ENCODE results near the gene TRABD2B. TPM values are rescaled to one million over a fixed set of nuclear protein-coding genes. Genes with fewer than 3 reads are reported as not detected.

The TRABD2B gene
- total and polyA plus RNA-seq, 2 experiments from 2014 or later = 1.6 to 2.0 TPM

- H3K36me3 Mint-ChIP-seq (ENCODE audit: low read depth) = no peaks in the 10 kb centered on the region
- DNase-seq (ENCODE audit: low spot score) (no peak), ATAC-seq (no peak)
- peaks cover 18% of the 10 kb centered on the region for H3K4me1 Mint-ChIP-seq
- no peaks in the 10 kb centered on the region for H3K79me2 ChIP-seq (replicated peaks; ENCODE audit: insufficient read depth)
- H3K27ac Mint-ChIP-seq = no peak overlapping the region
- no peaks in the 10 kb centered on the region for H3K36me3 ChIP-seq (ENCODE audit: insufficient read depth)
- no peak overlapping the region for H3K27ac ChIP-seq (ENCODE audit: low read depth)
- H3K4me3 Mint-ChIP-seq = no peak overlapping the region
- H3K4me3 ChIP-seq = no peak overlapping the region
- no peak for TF ChIP-seq CREB1 (CRISPR knock-in tag; IDR thresholded peaks at IDR 0.05; ENCODE audit: low read depth)
- H3K27me3 ChIP-seq (ENCODE audit: insufficient read depth) = no peaks in the 10 kb centered on the region
- no peaks in the 10 kb centered on the region; the same call in 2 of the 3 replicates for H3K9me3 Mint-ChIP-seq
- no peaks in the 10 kb centered on the region for H3F3A ChIP-seq (replicated peaks; ENCODE audit: low read depth)
- H3K27me3 Mint-ChIP-seq (ENCODE audit: insufficient read depth, low read depth, poor library complexity) = peaks cover 5% of the 10 kb centered on the region
- peaks cover 5% of the 10 kb centered on the region; the same call in 1 of the 2 replicates for H3K9me2 ChIP-seq (ENCODE audit: insufficient read depth)
- no peak overlapping the region for H2AFZ ChIP-seq
- no peak overlapping the region for H3K4me2 ChIP-seq
- H3K4me1 ChIP-seq (ENCODE audit: insufficient read depth) = no peaks in the 10 kb centered on the region
- H4K20me1 ChIP-seq (replicated peaks; ENCODE audit: insufficient read depth) = no peaks in the 10 kb centered on the region; the same call in 1 of the 2 replicates
Observed at GRCh38 chr1:47906009-47906432, 91.2 kb downstream of the TRABD2B start.

GRCh38 chr1:47903723-47904122 lies 93.5 kb downstream of the TRABD2B start:
- Histone ChIP-seq H3K4me3 (no peak overlapping the region), H3K27ac (ENCODE audit: low read depth) (no peak overlapping the region), H3K4me2 (no peak overlapping the region), H3K4me1 (ENCODE audit: insufficient read depth) (peaks cover 8% of the 10 kb centered on the region; the same call in 1 of the 2 replicates), H3K27me3 (ENCODE audit: insufficient read depth) (no peaks in the 10 kb centered on the region), H3F3A (replicated peaks; ENCODE audit: low read depth) (no peaks in the 10 kb centered on the region), H4K20me1 (replicated peaks; ENCODE audit: insufficient read depth) (no peaks in the 10 kb centered on the region; the same call in 1 of the 2 replicates), H3K36me3 (ENCODE audit: insufficient read depth) (no peaks in the 10 kb centered on the region), H3K79me2 (replicated peaks; ENCODE audit: insufficient read depth) (no peaks in the 10 kb centered on the region), H3K9me2 (ENCODE audit: insufficient read depth) (peaks cover 11% of the 10 kb centered on the region), H2AFZ (no peak overlapping the region)
- Mint-ChIP-seq H3K9me3 (no peaks in the 10 kb centered on the region), H3K27ac (no peak overlapping the region), H3K4me1 (peaks cover 35% of the 10 kb centered on the region), H3K36me3 (ENCODE audit: low read depth) (no peaks in the 10 kb centered on the region), H3K4me3 (no peak overlapping the region), H3K27me3 (ENCODE audit: insufficient read depth, low read depth, poor library complexity) (peaks cover 5% of the 10 kb centered on the region)
- ATAC-seq = peak; percentile 40
- TF ChIP-seq EZH2phosphoT487 (IDR thresholded peaks at IDR 0.05; ENCODE audit: unreplicated experiment) = no peak
- no peak for TF ChIP-seq JUNB (IDR thresholded peaks at IDR 0.05; ENCODE audit: unreplicated experiment)
- TF ChIP-seq ZNF114 (CRISPR knock-in tag; IDR thresholded peaks at IDR 0.05) = no peak
- no peak for TF ChIP-seq REST (IDR thresholded peaks at IDR 0.05; ENCODE audit: unreplicated experiment)
- no peak for TF ChIP-seq CTCF (conservative IDR thresholded peaks at IDR 0.05; ENCODE audit: low read depth in 2 of 2)
- TF ChIP-seq ZNF331 (CRISPR knock-in tag; IDR thresholded peaks at IDR 0.05; ENCODE audit: low read depth) = no peak
- TF ChIP-seq ZNF462 (CRISPR knock-in tag; IDR thresholded peaks at IDR 0.05) = no peak
- no peak for TF ChIP-seq STAT1 (IDR thresholded peaks at IDR 0.05; ENCODE audit: unreplicated experiment)
- no peak for DNase-seq (ENCODE audit: low spot score)
